Measurements from ENCODE around the gene KRT81.

Gene KRT81

GRCh38 chr12:52322069-52322468 is 30.7 kb upstream of the KRT81 start:
- Histone ChIP-seq H3K9ac (ENCODE audit: low read depth, low read length, poor library complexity, severe bottlenecking) (no peak overlapping the region), H3K4me3 (ENCODE audit: low read length, poor library complexity, severe bottlenecking) (no peak overlapping the region), H4K20me1 (ENCODE audit: insufficient read depth, low read length, poor library complexity, severe bottlenecking) (no peaks in the 10 kb centered on the region), H3K27me3 (ENCODE audit: insufficient read depth, low read length, poor library complexity, severe bottlenecking) (no peaks in the 10 kb centered on the region), H2AFZ (ENCODE audit: low read length) (no peak overlapping the region), H3K4me2 (ENCODE audit: low read depth, low read length, poor library complexity, severe bottlenecking) (no peak overlapping the region), H3K9me2 (replicated peaks; ENCODE audit: low read depth, low read length) (no peaks in the 10 kb centered on the region), H3K4me1 (ENCODE audit: insufficient read depth, low read length, poor library complexity, severe bottlenecking) (peaks cover 5% of the 10 kb centered on the region), H3F3A (ENCODE audit: low read depth) (no peaks in the 10 kb centered on the region), H3K9me3 (ENCODE audit: insufficient read depth, low read depth, low read length) (no peaks in the 10 kb centered on the region), H3K36me3 (ENCODE audit: insufficient read depth, low read length) (no peaks in the 10 kb centered on the region), H3K79me2 (ENCODE audit: insufficient read depth, low read length) (no peaks in the 10 kb centered on the region)
- TF ChIP-seq EZH2phosphoT487 (IDR thresholded peaks at IDR 0.05; ENCODE audit: borderline replicate concordance), result no peak
- TF ChIP-seq, protein P1, sequence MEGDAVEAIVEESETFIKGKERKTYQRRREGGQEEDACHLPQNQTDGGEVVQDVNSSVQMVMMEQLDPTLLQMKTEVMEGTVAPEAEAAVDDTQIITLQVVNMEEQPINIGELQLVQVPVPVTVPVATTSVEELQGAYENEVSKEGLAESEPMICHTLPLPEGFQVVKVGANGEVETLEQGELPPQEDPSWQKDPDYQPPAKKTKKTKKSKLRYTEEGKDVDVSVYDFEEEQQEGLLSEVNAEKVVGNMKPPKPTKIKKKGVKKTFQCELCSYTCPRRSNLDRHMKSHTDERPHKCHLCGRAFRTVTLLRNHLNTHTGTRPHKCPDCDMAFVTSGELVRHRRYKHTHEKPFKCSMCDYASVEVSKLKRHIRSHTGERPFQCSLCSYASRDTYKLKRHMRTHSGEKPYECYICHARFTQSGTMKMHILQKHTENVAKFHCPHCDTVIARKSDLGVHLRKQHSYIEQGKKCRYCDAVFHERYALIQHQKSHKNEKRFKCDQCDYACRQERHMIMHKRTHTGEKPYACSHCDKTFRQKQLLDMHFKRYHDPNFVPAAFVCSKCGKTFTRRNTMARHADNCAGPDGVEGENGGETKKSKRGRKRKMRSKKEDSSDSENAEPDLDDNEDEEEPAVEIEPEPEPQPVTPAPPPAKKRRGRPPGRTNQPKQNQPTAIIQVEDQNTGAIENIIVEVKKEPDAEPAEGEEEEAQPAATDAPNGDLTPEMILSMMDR (conservative IDR thresholded peaks at IDR 0.05; ENCODE audit: low read length), result no peak

GRCh38 chr12:52321418-52321817 is 30.1 kb upstream of the KRT81 start:
- no peak for TF ChIP-seq EZH2phosphoT487 (IDR thresholded peaks at IDR 0.05; ENCODE audit: borderline replicate concordance)
- TF ChIP-seq, protein P1 (conservative IDR thresholded peaks at IDR 0.05; ENCODE audit: low read length), result no peak
- Histone ChIP-seq H4K20me1 (ENCODE audit: insufficient read depth, low read length, poor library complexity, severe bottlenecking) (no peaks in the 10 kb centered on the region), H2AFZ (ENCODE audit: low read length) (no peak overlapping the region), H3K4me3 (ENCODE audit: low read length, poor library complexity, severe bottlenecking) (no peak overlapping the region), H3K27me3 (ENCODE audit: insufficient read depth, low read length, poor library complexity, severe bottlenecking) (no peaks in the 10 kb centered on the region), H3K9me2 (replicated peaks; ENCODE audit: low read depth, low read length) (no peaks in the 10 kb centered on the region), H3K4me2 (ENCODE audit: low read depth, low read length, poor library complexity, severe bottlenecking) (no peak overlapping the region), H3K79me2 (ENCODE audit: insufficient read depth, low read length) (no peaks in the 10 kb centered on the region), H3K9me3 (ENCODE audit: insufficient read depth, low read depth, low read length) (no peaks in the 10 kb centered on the region), H3K4me1 (ENCODE audit: insufficient read depth, low read length, poor library complexity, severe bottlenecking) (peaks cover 5% of the 10 kb centered on the region), H3K36me3 (ENCODE audit: insufficient read depth, low read length) (no peaks in the 10 kb centered on the region), H3K9ac (ENCODE audit: low read depth, low read length, poor library complexity, severe bottlenecking) (no peak overlapping the region), H3F3A (ENCODE audit: low read depth) (no peaks in the 10 kb centered on the region)

GRCh38 chr12:52320784-52321400 is 29.6 kb upstream of the KRT81 start, which contains the start of gene KRT83:
Gene KRT83, minus strand, starts transcription at chr12:52321398. Its CDS starts 63 bp downstream, at chr12:52321335.
- Histone ChIP-seq H3K36me3 (ENCODE audit: insufficient read depth, low read length) (no peaks in the 10 kb centered on the region), H3F3A (ENCODE audit: low read depth) (no peaks in the 10 kb centered on the region), H3K4me3 (ENCODE audit: low read length, poor library complexity, severe bottlenecking) (no peak within 1 kb of the TSS), H3K9me3 (ENCODE audit: insufficient read depth, low read depth, low read length) (no peaks in the 10 kb centered on the region), H3K9me2 (replicated peaks; ENCODE audit: low read depth, low read length) (no peaks in the 10 kb centered on the region), H3K27me3 (ENCODE audit: insufficient read depth, low read length, poor library complexity, severe bottlenecking) (no peaks in the 10 kb centered on the region), H3K4me2 (ENCODE audit: low read depth, low read length, poor library complexity, severe bottlenecking) (no peak within 1 kb of the TSS), H3K4me1 (ENCODE audit: insufficient read depth, low read length, poor library complexity, severe bottlenecking) (peaks cover 5% of the 10 kb centered on the region), H2AFZ (ENCODE audit: low read length) (no peak within 1 kb of the TSS), H4K20me1 (ENCODE audit: insufficient read depth, low read length, poor library complexity, severe bottlenecking) (no peaks in the 10 kb centered on the region), H3K79me2 (ENCODE audit: insufficient read depth, low read length) (no peaks in the 10 kb centered on the region), H3K9ac (ENCODE audit: low read depth, low read length, poor library complexity, severe bottlenecking) (no peak within 1 kb of the TSS)
- TF ChIP-seq, protein P1 (conservative IDR thresholded peaks at IDR 0.05; ENCODE audit: low read length), result no peak
- no peak for TF ChIP-seq EZH2phosphoT487 (IDR thresholded peaks at IDR 0.05; ENCODE audit: borderline replicate concordance)
